ENCODE measurements around the gene FUT6. TPM values are rescaled to one million over a fixed set of nuclear protein-coding genes. Genes with fewer than 3 reads are reported as not detected.
A peak's percentile ranks its signal among the peaks of the same experiment; 100 is the strongest.

The FUT6 gene
- total and polyA plus RNA-seq, 7 experiments from 2014 or later, result not detected

- Mint-ChIP-seq H3K27ac (no peak overlapping the region), H3K4me3 (no peak overlapping the region), H3K4me1 (peaks cover 1 to 13% (median 7%) of the 10 kb centered on the region in 7 donors), H3K27me3 (peaks cover 4 to 11% (median 10%) of the 10 kb centered on the region in 5 donors), H3K36me3 (peaks cover under 1 to 3% (median 1%) of the 10 kb centered on the region in 5 donors), H3K9me3 (peaks cover 0 to 7% (median 0%) of the 10 kb centered on the region in 11 donors)
- Histone ChIP-seq H3K27me3 (ENCODE audit: control insufficient read depth in 2 of 2, insufficient read depth in 2 of 2, low read length in 2 of 2) (peaks cover 0 to 2% of the 10 kb centered on the region in 2 donors), H3K9me3 (ENCODE audit: control insufficient read depth in 2 of 3, low read length in 3 of 3) (no peaks in the 10 kb centered on the region), H3K4me1 (ENCODE audit: control insufficient read depth in 2 of 2, insufficient read depth in 2 of 2, low read length in 2 of 2) (peaks cover 0 to 6% of the 10 kb centered on the region in 2 donors), H3K4me3 (ENCODE audit: low read length) (no peak overlapping the region), H3K27ac (ENCODE audit: low read depth, low read length) (no peak overlapping the region), H3K36me3 (ENCODE audit: control insufficient read depth in 2 of 3, insufficient read depth in 3 of 3, low read length in 3 of 3) (peaks cover 0 to 4% (median 0%) of the 10 kb centered on the region in 3 experiments)
- DNase-seq, result no peak
- POLR2A ChIA-PET, result interaction anchor here (1.2 kb wide), 1 partner anchor 75 kb away, joined by 3 read pairs; the partner anchor contains the start of gene CATSPERD
- intact Hi-C loops (cut with micrococcal nuclease), result no loop called here
- CTCF ChIA-PET, result interaction anchor here (1.7 kb wide), 1 partner anchor 8 kb away, joined by 4 read pairs; no protein-coding TSS in a partner anchor
- no peak for ATAC-seq
Observed at GRCh38 chr19:5795382-5795919, 44.1 kb downstream of the FUT6 start.

- peaks cover 4 to 21% (median 19%) of the 10 kb centered on the region in 3 experiments for H3K36me3 ChIP-seq (ENCODE audit: control insufficient read depth in 2 of 3, insufficient read depth in 3 of 3, low read length in 3 of 3)
- peak overlapping the region in 5 of 9 donors; percentile 14 to 81 (median 33) for H3K27ac Mint-ChIP-seq
- no peak overlapping the region for H3K4me3 ChIP-seq (ENCODE audit: low read length)
- POLR2A ChIA-PET, result interaction anchor here (1.4 kb wide), 1 partner anchor 12 kb away, joined by 3 read pairs; no protein-coding TSS in a partner anchor
- no peaks in the 10 kb centered on the region for H3K9me3 ChIP-seq (ENCODE audit: control insufficient read depth in 2 of 3, low read length in 3 of 3)
- intact Hi-C loops (cut with micrococcal nuclease), result loop anchor here in 1 of 2 donors (5.0 kb wide), 1 partner anchor 184 kb away; the partner anchor contains the start of gene RANBP3
- no peaks in the 10 kb centered on the region for H3K27me3 Mint-ChIP-seq
- peaks cover 8 to 12% of the 10 kb centered on the region in 2 donors for H3K4me1 ChIP-seq (ENCODE audit: control insufficient read depth in 2 of 2, insufficient read depth in 2 of 2, low read length in 2 of 2)
- H3K36me3 Mint-ChIP-seq, result peaks cover 5 to 11% (median 8%) of the 10 kb centered on the region in 5 donors
- DNase-seq (no peak), ATAC-seq (no peak)
- H3K27ac ChIP-seq (ENCODE audit: low read depth, low read length), result no peak overlapping the region
- H3K4me3 Mint-ChIP-seq, result no peak overlapping the region
- H3K4me1 Mint-ChIP-seq, result peaks cover 6 to 21% (median 15%) of the 10 kb centered on the region in 7 donors
- H3K27me3 ChIP-seq (ENCODE audit: control insufficient read depth in 2 of 2, insufficient read depth in 2 of 2, low read length in 2 of 2), result no peaks in the 10 kb centered on the region
- CTCF ChIA-PET, result interaction anchor here (0.7 kb wide), 1 partner anchor 552 kb away, joined by 3 read pairs; no protein-coding TSS in a partner anchor
- H3K9me3 Mint-ChIP-seq, result peaks cover 0 to 9% (median 0%) of the 10 kb centered on the region in 11 donors
Observed at GRCh38 chr19:5793188-5793587, 46.3 kb downstream of the FUT6 start.

DNA sequence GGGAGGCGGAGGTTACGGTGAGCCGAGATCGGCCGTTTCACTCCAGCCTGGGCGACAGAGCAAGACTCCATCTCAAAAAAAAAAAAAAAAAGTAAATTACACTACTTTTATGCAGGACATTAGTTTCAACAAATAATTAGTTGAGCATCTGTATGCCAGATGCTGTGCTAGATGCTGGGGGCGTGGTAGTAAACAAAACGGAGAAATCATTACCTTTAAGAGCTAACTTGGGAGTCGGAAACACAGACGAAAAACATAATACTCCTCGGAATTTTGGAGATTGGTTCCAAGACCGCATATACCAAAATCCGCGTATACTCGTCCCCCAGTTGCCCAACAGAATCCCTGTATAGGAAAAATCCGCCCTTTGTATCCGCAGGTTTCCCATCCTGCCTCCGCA lies 47.3 kb downstream of the FUT6 start:
- Mint-ChIP-seq H3K36me3 (peaks cover 5 to 13% (median 9%) of the 10 kb centered on the region in 5 donors), H3K4me3 (peak overlapping the region in 1 of 10 donors; percentile 27), H3K4me1 (peaks cover 6 to 22% (median 15%) of the 10 kb centered on the region in 7 donors), H3K9me3 (peaks cover 0 to 9% (median 0%) of the 10 kb centered on the region in 11 donors), H3K27me3 (no peaks in the 10 kb centered on the region), H3K27ac (peak overlapping the region in 5 of 9 donors; percentile 5 to 84 (median 15))
- no peak overlapping the region for H3K27ac ChIP-seq (ENCODE audit: low read depth, low read length)
- no peaks in the 10 kb centered on the region for H3K9me3 ChIP-seq (ENCODE audit: control insufficient read depth in 2 of 3, low read length in 3 of 3)
- no peak overlapping the region for H3K4me3 ChIP-seq (ENCODE audit: low read length)
- peaks cover 4 to 31% (median 23%) of the 10 kb centered on the region in 3 experiments for H3K36me3 ChIP-seq (ENCODE audit: control insufficient read depth in 2 of 3, insufficient read depth in 3 of 3, low read length in 3 of 3)
- ATAC-seq (no peak), DNase-seq (no peak)
- intact Hi-C loops (cut with micrococcal nuclease), result loop anchor here in 1 of 2 donors (5.0 kb wide), 1 partner anchor 185 kb away; the partner anchor contains the start of gene RANBP3
- H3K27me3 ChIP-seq (ENCODE audit: control insufficient read depth in 2 of 2, insufficient read depth in 2 of 2, low read length in 2 of 2), result no peaks in the 10 kb centered on the region
- H3K4me1 ChIP-seq (ENCODE audit: control insufficient read depth in 2 of 2, insufficient read depth in 2 of 2, low read length in 2 of 2), result peaks cover 8 to 12% of the 10 kb centered on the region in 2 donors
- POLR2A ChIA-PET, result interaction anchor here (0.7 to 2.9 kb wide), 3 partner anchors 12 to 633 kb away, joined by 5 to 26 read pairs (median 14); no protein-coding TSS in a partner anchor
- CTCF ChIA-PET, result no interaction called here

- Histone ChIP-seq H3K36me3 (ENCODE audit: control insufficient read depth in 2 of 3, insufficient read depth in 3 of 3, low read length in 3 of 3) (peaks cover 4 to 45% (median 33%) of the 10 kb centered on the region in 3 experiments), H3K27ac (ENCODE audit: low read depth, low read length) (peak within 1 kb of the TSS; percentile 91), H3K4me3 (ENCODE audit: low read length) (peak within 1 kb of the TSS; percentile 95), H3K4me1 (ENCODE audit: control insufficient read depth in 2 of 2, insufficient read depth in 2 of 2, low read length in 2 of 2) (peaks cover 8 to 12% of the 10 kb centered on the region in 2 donors), H3K9me3 (ENCODE audit: control insufficient read depth in 2 of 3, low read length in 3 of 3) (no peaks in the 10 kb centered on the region), H3K27me3 (ENCODE audit: control insufficient read depth in 2 of 2, insufficient read depth in 2 of 2, low read length in 2 of 2) (no peaks in the 10 kb centered on the region)
- H3K9me3 Mint-ChIP-seq, result peaks cover 0 to 9% (median 0%) of the 10 kb centered on the region in 11 donors
- peak; percentile 90 to 97 (median 94) for DNase-seq
- H3K4me1 Mint-ChIP-seq, result peaks cover 6 to 22% (median 15%) of the 10 kb centered on the region in 7 donors
- H3K27me3 Mint-ChIP-seq, result no peaks in the 10 kb centered on the region
- POLR2A ChIA-PET, result interaction anchor here (0.7 to 2.9 kb wide), 12 partner anchors 10 to 209 kb away, joined by 3 to 26 read pairs (median 4); partner anchors contain the start of genes CATSPERD, LONP1, NDUFA11 and RANBP3
- CTCF ChIA-PET, result interaction anchor here (0.5 to 1.4 kb wide), 2 partner anchors 70 to 1595 kb away, joined by 3 read pairs; no protein-coding TSS in a partner anchor
- peak; percentile 97 for ATAC-seq
- H3K36me3 Mint-ChIP-seq, result peaks cover 5 to 22% (median 13%) of the 10 kb centered on the region in 5 donors
- intact Hi-C loops (cut with micrococcal nuclease), result loop anchor here (1.0 to 5.0 kb wide), 14 partner anchors 13 to 1000 kb away; partner anchors contain the start of genes MICOS13 (in 2 of the 2), RANBP3 (in 2 of the 2), RPL36 (in 2 of the 2) and SAFB (in 2 of the 2)
- peak within 1 kb of the TSS; percentile 94 to 100 (median 100) for H3K4me3 Mint-ChIP-seq
- H3K27ac Mint-ChIP-seq, result peak within 1 kb of the TSS; percentile 99 to 100 (median 100)
Observed at GRCh38 chr19:5790559-5791520, 48.7 kb downstream of the FUT6 start, which contains the start of gene DUS3L. TSS of gene DUS3L (minus strand) at chr19:5791163. CDS start at chr19:5791141, 22 bp downstream.

GRCh38 chr19:5789886-5790558 lies 49.5 kb downstream of the FUT6 start:
- ATAC-seq (no peak), DNase-seq (no peak)
- peak overlapping the region; percentile 91 for H3K27ac ChIP-seq (ENCODE audit: low read depth, low read length)
- peaks cover 8 to 12% of the 10 kb centered on the region in 2 donors for H3K4me1 ChIP-seq (ENCODE audit: control insufficient read depth in 2 of 2, insufficient read depth in 2 of 2, low read length in 2 of 2)
- peaks cover 6 to 22% (median 15%) of the 10 kb centered on the region in 7 donors for H3K4me1 Mint-ChIP-seq
- no peaks in the 10 kb centered on the region for H3K27me3 Mint-ChIP-seq
- H3K36me3 ChIP-seq (ENCODE audit: control insufficient read depth in 2 of 3, insufficient read depth in 3 of 3, low read length in 3 of 3), result peaks cover 4 to 53% (median 33%) of the 10 kb centered on the region in 3 experiments
- ChIA-PET CTCF (interaction anchor here (0.5 to 1.4 kb wide), 2 partner anchors 69 to 1596 kb away, joined by 3 read pairs; no protein-coding TSS in a partner anchor), POLR2A (interaction anchor here (1.0 to 2.9 kb wide), 8 partner anchors 11 to 188 kb away, joined by 3 to 26 read pairs (median 6); partner anchors contain the start of genes CATSPERD, LONP1, NDUFA11 and RANBP3)
- H3K9me3 ChIP-seq (ENCODE audit: control insufficient read depth in 2 of 3, low read length in 3 of 3), result no peaks in the 10 kb centered on the region
- H3K9me3 Mint-ChIP-seq, result peaks cover 0 to 9% (median 0%) of the 10 kb centered on the region in 11 donors
- peak overlapping the region; percentile 94 to 100 (median 100) for H3K4me3 Mint-ChIP-seq
- intact Hi-C loops (cut with micrococcal nuclease), result loop anchor here (1.0 to 5.0 kb wide), 11 partner anchors 15 to 999 kb away; partner anchors contain the start of genes MICOS13 (in 2 of the 2), RANBP3 (in 2 of the 2), RPL36 (in 2 of the 2) and VMAC (in 2 of the 2)
- no peaks in the 10 kb centered on the region for H3K27me3 ChIP-seq (ENCODE audit: control insufficient read depth in 2 of 2, insufficient read depth in 2 of 2, low read length in 2 of 2)
- peak overlapping the region; percentile 95 for H3K4me3 ChIP-seq (ENCODE audit: low read length)
- peak overlapping the region; percentile 99 to 100 (median 100) for H3K27ac Mint-ChIP-seq
- peaks cover 5 to 22% (median 13%) of the 10 kb centered on the region in 5 donors for H3K36me3 Mint-ChIP-seq

All from naive thymus-derived CD4-positive, alpha-beta T cell (primary cell).